Mesenchymal stem cell (in vitro differentiated cells and primary cell): ENCODE results near the gene HPS4.

Experiments
- DNase-seq: peaks from one replicate; pipeline ENCODE4 v3.0.0-alpha.2; 2013
- H2AFZ ChIP-seq: one replicate; pipeline ENCODE4 v1.6.1; 2013; ENCODE audit warnings: low read depth, mild to moderate bottlenecking, control low read depth, inconsistent platforms, low read length, moderate library complexity
- H2AK5ac ChIP-seq: 2 replicates; pipeline ENCODE4 v1.6.1; 2013; ENCODE audit warnings: low read length, moderate library complexity, mild to moderate bottlenecking, inconsistent platforms; ENCODE audit not compliant: severe bottlenecking
- H2BK120ac ChIP-seq: one replicate; pipeline ENCODE4 v1.6.1; 2013; ENCODE audit warnings: low read depth, mild to moderate bottlenecking, inconsistent platforms, low read length, moderate library complexity
- H2BK12ac ChIP-seq, 2 experiments: one replicate each; pipeline ENCODE4 v1.6.1; 2013; ENCODE audit warnings: inconsistent platforms in 2 of 2, low read length in 2 of 2, mild to moderate bottlenecking in 2 of 2, moderate library complexity in 2 of 2, control low read depth in 1 of 2
- H2BK15ac ChIP-seq: one replicate; pipeline ENCODE4 v1.6.1; 2013; ENCODE audit warnings: mild to moderate bottlenecking, low read depth, inconsistent platforms; ENCODE audit not compliant: poor library complexity, severe bottlenecking
- H2BK5ac ChIP-seq: 2 replicates; pipeline ENCODE4 v1.6.1; 2013; ENCODE audit warnings: low read depth, mild to moderate bottlenecking, low read length, control low read depth, inconsistent platforms; ENCODE audit not compliant: poor library complexity, severe bottlenecking
- H3K14ac ChIP-seq, 2 experiments: one replicate each; pipeline ENCODE4 v1.6.1; 2013; ENCODE audit warnings: inconsistent platforms in 2 of 2, low read length in 2 of 2, control low read depth in 1 of 2, mild to moderate bottlenecking in 1 of 2, moderate library complexity in 1 of 2
- H3K18ac ChIP-seq, 2 experiments: one replicate each; pipeline ENCODE4 v1.6.1; 2013; ENCODE audit warnings: inconsistent platforms in 2 of 2, low read length in 2 of 2, control low read depth in 1 of 2, low read depth in 1 of 2, mild to moderate bottlenecking in 1 of 2
- H3K23ac ChIP-seq, 2 experiments: one replicate each; pipeline ENCODE4 v1.6.1; 2013; ENCODE audit warnings: inconsistent platforms in 2 of 2, low read length in 2 of 2, mild to moderate bottlenecking in 2 of 2, moderate library complexity in 2 of 2, control low read depth in 1 of 2
- H3K27ac ChIP-seq: 2 replicates; pipeline ENCODE4 v1.5.1; 2013; ENCODE audit warnings: mild to moderate bottlenecking, moderate library complexity, low read length, control low read depth, inconsistent platforms; ENCODE audit not compliant: poor library complexity, severe bottlenecking
- H3K27me3 ChIP-seq, 2 experiments: 2 replicates each; pipeline versions ENCODE4 v1.6.1 to v1.7.0; 2013; ENCODE audit warnings: low read length in 2 of 2, mild to moderate bottlenecking in 2 of 2, moderate library complexity in 2 of 2, control low read depth in 1 of 2, inconsistent platforms in 1 of 2; ENCODE audit not compliant: control insufficient read depth in 1 of 2, insufficient read depth in 1 of 2
- H3K36me3 ChIP-seq, 2 experiments: 2 replicates each; pipeline versions ENCODE4 v1.6.1 to v1.7.0; 2013; ENCODE audit warnings: low read length in 2 of 2, control low read depth in 1 of 2, inconsistent platforms in 1 of 2, low read depth in 1 of 2, mild to moderate bottlenecking in 1 of 2; ENCODE audit not compliant: insufficient read depth in 2 of 2, control insufficient read depth in 1 of 2
- H3K4ac ChIP-seq, 2 experiments: one replicate each; pipeline ENCODE4 v1.6.1; 2013; ENCODE audit warnings: inconsistent platforms in 2 of 2, low read length in 2 of 2, mild to moderate bottlenecking in 2 of 2, moderate library complexity in 2 of 2, control low read depth in 1 of 2, low read depth in 1 of 2
- H3K4me1 ChIP-seq: 2 replicates; pipeline ENCODE4 v1.6.1; 2013; ENCODE audit warnings: low read depth, low read length, control low read depth; ENCODE audit not compliant: control insufficient read depth, insufficient read depth
- H3K4me2 ChIP-seq: 2 replicates; pipeline ENCODE4 v1.6.1; 2013; ENCODE audit warnings: low read length, mild to moderate bottlenecking, inconsistent platforms; ENCODE audit not compliant: poor library complexity, severe bottlenecking
- H3K4me3 ChIP-seq, 2 experiments: 2 replicates each; pipeline versions ENCODE4 v1.5.1 to v1.7.0; 2013; ENCODE audit warnings: low read length in 2 of 2, mild to moderate bottlenecking in 2 of 2, control low read depth in 1 of 2, low read depth in 1 of 2; ENCODE audit not compliant: insufficient read depth in 1 of 2
- H3K79me1 ChIP-seq: replicated peaks from 2 replicates; pipeline ENCODE4 v1.6.1; 2013; ENCODE audit warnings: mild to moderate bottlenecking, control low read depth, low read length, inconsistent platforms; ENCODE audit not compliant: poor library complexity, severe bottlenecking
- H3K9ac ChIP-seq: 2 replicates; pipeline ENCODE4 v1.7.0; 2013; ENCODE audit warnings: mild to moderate bottlenecking, low read length, moderate library complexity
- H3K9me3 ChIP-seq: 2 replicates; pipeline ENCODE4 v1.7.0; 2013; ENCODE audit warnings: mild to moderate bottlenecking, low read length; ENCODE audit not compliant: control insufficient read depth
- H4K8ac ChIP-seq: one replicate; pipeline ENCODE4 v1.6.1; 2013; ENCODE audit warnings: inconsistent platforms, mild to moderate bottlenecking, low read length, moderate library complexity
- H4K91ac ChIP-seq: one replicate; pipeline ENCODE4 v1.6.1; 2013; ENCODE audit warnings: mild to moderate bottlenecking, low read length, inconsistent platforms
- WGBS: methylation state at CpG from one replicate; pipeline ENCODE4 v1.1.7; 2013; ENCODE audit warnings: mixed read lengths; 5-methylcytosine and 5-hydroxymethylcytosine counted together

Gene HPS4

DNA sequence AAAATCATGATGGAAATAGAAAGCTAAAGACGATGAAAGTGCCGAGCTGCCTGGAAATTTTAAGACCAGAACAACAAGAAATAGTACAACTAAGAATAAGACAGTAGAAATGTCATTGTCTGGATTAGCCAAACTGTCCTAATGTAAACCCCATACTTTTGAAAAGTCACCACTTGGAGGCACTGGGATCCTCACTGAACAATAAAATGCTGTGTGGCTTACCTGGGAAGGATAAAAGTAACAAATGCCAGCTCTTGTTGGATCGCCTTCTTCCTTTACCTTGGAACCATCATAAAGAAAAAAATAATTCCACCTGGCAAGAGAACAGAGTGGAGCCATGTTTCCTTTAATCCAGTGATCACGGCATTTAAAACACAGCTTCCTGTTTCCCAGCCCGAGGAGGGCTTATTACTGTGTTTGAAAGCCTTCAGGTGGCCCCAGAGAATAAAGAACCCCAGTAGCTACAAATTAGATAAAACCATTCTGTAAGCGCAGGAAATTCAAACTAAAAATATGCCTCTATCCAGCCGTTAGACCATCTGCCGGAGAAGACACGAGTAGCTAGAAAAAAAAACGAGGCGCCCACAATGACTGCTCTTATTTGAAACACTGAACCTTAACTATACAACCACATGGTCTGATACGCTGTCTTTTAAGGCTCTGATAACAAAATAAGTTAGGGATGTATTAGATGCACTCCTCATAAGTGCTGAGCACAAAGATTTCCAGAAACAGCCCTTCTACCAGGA lies 4.4 kb downstream of the HPS4 start:
- H3K14ac ChIP-seq, result no peak overlapping the region
- peaks cover 3 to 59% of the 10 kb centered on the region in 2 experiments for H3K36me3 ChIP-seq
- H3K9ac ChIP-seq, result peak overlapping the region; percentile 50
- H3K4me3 ChIP-seq, result peak overlapping the region in 1 of 2 experiments; percentile 42
- H3K4ac ChIP-seq, result no peak overlapping the region
- no peak overlapping the region for H2BK15ac ChIP-seq
- no peak overlapping the region for H4K8ac ChIP-seq
- H3K27me3 ChIP-seq, result no peaks in the 10 kb centered on the region
- H2AK5ac ChIP-seq, result peak overlapping the region; percentile 35
- H2BK12ac ChIP-seq, result no peak overlapping the region
- 95% methylated on average over 9 of the region's 12 CpGs for WGBS
- no peak overlapping the region for H3K4me2 ChIP-seq
- H2AFZ ChIP-seq, result no peak overlapping the region
- no peak overlapping the region for H4K91ac ChIP-seq
- H3K18ac ChIP-seq, result no peak overlapping the region
- H3K79me1 ChIP-seq, result peaks cover 20% of the 10 kb centered on the region
- no peak overlapping the region for H2BK5ac ChIP-seq
- no peak overlapping the region for H2BK120ac ChIP-seq
- no peak overlapping the region for H3K27ac ChIP-seq
- H3K4me1 ChIP-seq, result peaks cover 8% of the 10 kb centered on the region
- no peaks in the 10 kb centered on the region for H3K9me3 ChIP-seq
- no peak for DNase-seq
- no peak overlapping the region for H3K23ac ChIP-seq

- Histone ChIP-seq H3K27ac (peak overlapping the region; percentile 88), H3K9me3 (no peaks in the 10 kb centered on the region), H2AK5ac (peak overlapping the region; percentile 95), H3K27me3 (no peaks in the 10 kb centered on the region), H2AFZ (no peak overlapping the region), H3K4ac (no peak overlapping the region), H3K4me1 (peaks cover 8% of the 10 kb centered on the region), H4K91ac (no peak overlapping the region), H2BK5ac (peak overlapping the region; percentile 71), H3K4me3 (no peak overlapping the region), H2BK120ac (no peak overlapping the region), H3K79me1 (peaks cover 20% of the 10 kb centered on the region), H4K8ac (no peak overlapping the region), H3K9ac (no peak overlapping the region), H3K14ac (no peak overlapping the region), H3K36me3 (peaks cover 7 to 69% of the 10 kb centered on the region in 2 experiments), H3K4me2 (no peak overlapping the region), H3K18ac (no peak overlapping the region), H2BK15ac (no peak overlapping the region), H2BK12ac (no peak overlapping the region), H3K23ac (no peak overlapping the region)
- peak; percentile 45 for DNase-seq
- 39% methylated on average over 4 of the region's 4 CpGs for WGBS
Observed at GRCh38 chr22:26477341-26477731, 6.2 kb downstream of the HPS4 start.

- peak; percentile 58 for DNase-seq
- no peak overlapping the region for H3K4me3 ChIP-seq
- no peak overlapping the region for H3K18ac ChIP-seq
- peaks cover 7 to 74% of the 10 kb centered on the region in 2 experiments for H3K36me3 ChIP-seq
- no peak overlapping the region for H4K91ac ChIP-seq
- H3K4me2 ChIP-seq, result peak overlapping the region; percentile 34
- H3K27ac ChIP-seq, result peak overlapping the region; percentile 88
- no peak overlapping the region for H2BK15ac ChIP-seq
- peaks cover 8% of the 10 kb centered on the region for H3K4me1 ChIP-seq
- no peak overlapping the region for H3K14ac ChIP-seq
- no peak overlapping the region for H4K8ac ChIP-seq
- no peak overlapping the region for H3K9ac ChIP-seq
- 50% methylated on average over 1 of the region's 4 CpGs for WGBS
- H2BK12ac ChIP-seq, result no peak overlapping the region
- no peak overlapping the region for H2BK120ac ChIP-seq
- H2AK5ac ChIP-seq, result no peak overlapping the region
- H3K23ac ChIP-seq, result no peak overlapping the region
- H3K27me3 ChIP-seq, result no peaks in the 10 kb centered on the region
- no peak overlapping the region for H3K4ac ChIP-seq
- no peak overlapping the region for H2AFZ ChIP-seq
- peaks cover 20% of the 10 kb centered on the region for H3K79me1 ChIP-seq
- peak overlapping the region; percentile 71 for H2BK5ac ChIP-seq
- no peaks in the 10 kb centered on the region for H3K9me3 ChIP-seq
Observed at GRCh38 chr22:26476705-26477340, 6.8 kb downstream of the HPS4 start.

GRCh38 chr22:26474682-26475081 lies 8.9 kb downstream of the HPS4 start:
- Histone ChIP-seq H3K4me3 (no peak overlapping the region), H3K4me1 (peaks cover 15% of the 10 kb centered on the region), H3K23ac (no peak overlapping the region), H3K79me1 (peaks cover 13% of the 10 kb centered on the region), H2BK12ac (no peak overlapping the region), H3K36me3 (peaks cover 17 to 80% of the 10 kb centered on the region in 2 experiments), H3K27me3 (no peaks in the 10 kb centered on the region), H3K14ac (no peak overlapping the region), H4K91ac (no peak overlapping the region), H2AFZ (no peak overlapping the region), H2AK5ac (no peak overlapping the region), H2BK120ac (no peak overlapping the region), H3K27ac (no peak overlapping the region), H4K8ac (no peak overlapping the region), H3K4me2 (no peak overlapping the region), H3K9ac (no peak overlapping the region), H3K9me3 (no peaks in the 10 kb centered on the region), H3K4ac (no peak overlapping the region), H2BK5ac (no peak overlapping the region), H2BK15ac (no peak overlapping the region), H3K18ac (no peak overlapping the region)
- DNase-seq, result peak; percentile 11
